Lower leg skin (tissue), 4 donors: ENCODE data around the gene GABARAPL2. TPM values are rescaled to one million over a fixed set of nuclear protein-coding genes. Genes with fewer than 3 reads are reported as not detected.
A peak's percentile ranks its signal among the peaks of the same experiment; 100 is the strongest.
"Not testable (repeated sequence)": the region's sequence is repeated elsewhere in the genome, so short reads cannot be mapped to it uniquely, and the experiment has no call there.

Experiments
- DNase-seq, 2 donors: peaks; one replicate each; pipeline ENCODE4 v3.0.0-alpha.2; 2019; ENCODE audit warnings: low spot score in 2 of 2
- H3K4me3 ChIP-seq: fragments of 200-600 bp; sonication (generic); 2 replicates; pipeline ENCODE4 v1.5.1; 2017; ENCODE audit warnings: mild to moderate bottlenecking, low read depth; ENCODE audit not compliant: poor library complexity, severe bottlenecking
- CTCF ChIP-seq, 3 donors: fragments of 450-650 bp; IDR thresholded peaks; one replicate each; pipeline ENCODE4 v1.5.1; 2016; ENCODE audit warnings: antibody characterized with exemption in 3 of 3, mild to moderate bottlenecking in 3 of 3, moderate library complexity in 2 of 3
- POLR2A ChIP-seq, 2 donors: fragments of 450-650 bp; IDR thresholded peaks; one replicate each; pipeline ENCODE4 v1.6.1; 2016 to 2017; ENCODE audit warnings: antibody characterized with exemption in 2 of 2, mild to moderate bottlenecking in 1 of 2, moderate library complexity in 1 of 2
- WGBS, 2 donors: methylation state at CpG; one replicate each; pipeline ENCODE4 v1.1.5; 2018; 5-methylcytosine and 5-hydroxymethylcytosine counted together
- intact Hi-C: fragments of 100-400 bp; cut with DNase I; formaldehyde crosslinking; loops from one replicate; pipeline ENCODE4 v1.15.0; 2023; ENCODE audit warnings: low total_unique reads
- total RNA-seq, 4 donors: library from RNA; depleted of rRNA; stranded (reverse); fragments of >200 nt; gene quantifications; one replicate each; pipeline ENCODE4 v1.1.0, GENCODE V29; 2016

The GABARAPL2 gene
- total RNA-seq, 4 donors from 2014 or later = 119 to 176 (median 149) TPM

- no peak within 1 kb of the TSS for H3K4me3 ChIP-seq
- no peak for DNase-seq
- 91 to 93% methylated on average over 5 to 7 of the region's 7 CpGs for WGBS, 2 donors
- TF ChIP-seq POLR2A (IDR thresholded peaks at IDR 0.05) (no peak), CTCF (IDR thresholded peaks at IDR 0.05) (no peak)
- intact Hi-C loops = no loop called here
Observed at GRCh38 chr16:75535901-75536300, 30.3 kb upstream of the GABARAPL2 start, which contains the start of gene CHST5. TSS of gene CHST5 (minus strand) at chr16:75536108. CDS start at chr16:75530384, 5,724 bp downstream.

GRCh38 chr16:75537776-75538175, 28.4 kb upstream of the GABARAPL2 start:
- WGBS, 2 donors = 89 to 91% methylated on average over 4 of the region's 4 CpGs
- H3K4me3 ChIP-seq = no peak overlapping the region
- intact Hi-C loops = no loop called here
- no peak for TF ChIP-seq POLR2A (IDR thresholded peaks at IDR 0.05)
- TF ChIP-seq CTCF (IDR thresholded peaks at IDR 0.05) = no peak
- DNase-seq = no peak

GRCh38 chr16:75538882-75539565, 27.2 kb upstream of the GABARAPL2 start:
- peak in 1 of 2 donors; percentile 39 for DNase-seq
- intact Hi-C loops = not testable (repeated sequence)
- 82 to 89% methylated on average over 6 to 9 of the region's 10 CpGs for WGBS, 2 donors

GRCh38 chr16:75541236-75541635, 24.9 kb upstream of the GABARAPL2 start:
- intact Hi-C loops = no loop called here
- TF ChIP-seq POLR2A (IDR thresholded peaks at IDR 0.05) = no peak
- no peak for TF ChIP-seq CTCF (IDR thresholded peaks at IDR 0.05)
- WGBS, 2 donors = 87 to 88% methylated on average over 5 of the region's 5 CpGs
- H3K4me3 ChIP-seq = no peak overlapping the region
- no peak for DNase-seq

More at GRCh38 chr16:75538882-75539565, 27.2 kb upstream of the GABARAPL2 start:
- not testable (repeated sequence) for H3K4me3 ChIP-seq

GRCh38 chr16:75542462-75542861, 23.7 kb upstream of the GABARAPL2 start:
- peak in 1 of 2 donors; percentile 52 for DNase-seq
- 93 to 94% methylated on average over 8 of the region's 8 CpGs for WGBS, 2 donors
- intact Hi-C loops = not testable (repeated sequence)

GRCh38 chr16:75545879-75546278, 20.3 kb upstream of the GABARAPL2 start:
- WGBS, 2 donors = 100% methylated on average over 1 of the region's 1 CpG
- intact Hi-C loops = loop anchor here (5.0 kb wide), 1 partner anchor 79 kb away; no protein-coding TSS in a partner anchor
- H3K4me3 ChIP-seq, DNase-seq: not testable (repeated sequence)

More at GRCh38 chr16:75542462-75542861, 23.7 kb upstream of the GABARAPL2 start:
- not testable (repeated sequence) for H3K4me3 ChIP-seq

- DNase-seq = peak in 1 of 2 donors; percentile 52
- TF ChIP-seq CTCF (IDR thresholded peaks at IDR 0.05) (no peak), POLR2A (IDR thresholded peaks at IDR 0.05) (no peak)
- no peak overlapping the region for H3K4me3 ChIP-seq
- intact Hi-C loops = loop anchor here (5.0 kb wide), 1 partner anchor 79 kb away; no protein-coding TSS in a partner anchor
- 88 to 97% methylated on average over 7 of the region's 7 CpGs for WGBS, 2 donors
Observed at GRCh38 chr16:75546293-75546692, 19.9 kb upstream of the GABARAPL2 start.

GRCh38 chr16:75548456-75548855, 17.7 kb upstream of the GABARAPL2 start:
- intact Hi-C loops = loop anchor here (5.0 kb wide), 1 partner anchor 81 kb away; no protein-coding TSS in a partner anchor
- DNase-seq = peak in 1 of 2 donors; percentile 60
- H3K4me3 ChIP-seq = not testable (repeated sequence)
- WGBS, 2 donors = 95 to 96% methylated on average over 9 of the region's 9 CpGs
